ENCODE data around the gene SAMD3. TPM values are rescaled to one million over a fixed set of nuclear protein-coding genes. Genes with fewer than 3 reads are reported as not detected.

The SAMD3 gene
- total RNA-seq, 1 experiment from 2014 or later = 7.5 TPM

- DNase-seq (ENCODE audit: low read depth, low spot score) (no peak), ATAC-seq (no peak)
- Histone ChIP-seq H3K4me1 (ENCODE audit: control insufficient read depth in 1 of 2, insufficient read depth in 2 of 2, low read length in 2 of 2) (no peaks in the 10 kb centered on the region), H3K9ac (ENCODE audit: low read length) (no peak overlapping the region), H3K4me3 (replicated peaks in 1 of 2; ENCODE audit: low read depth in 1 of 2, low read length in 2 of 2) (no peak overlapping the region), H3K27me3 (ENCODE audit: insufficient read depth, low read length) (no peaks in the 10 kb centered on the region), H2AFZ (ENCODE audit: low read depth, low read length, poor library complexity, severe bottlenecking) (no peak overlapping the region), H4K20me1 (ENCODE audit: insufficient read depth) (no peaks in the 10 kb centered on the region), H3K4me2 (ENCODE audit: low read length) (no peak overlapping the region), H3K36me3 (ENCODE audit: control insufficient read depth in 1 of 2, insufficient read depth in 2 of 2, low read length in 2 of 2) (no peaks in the 10 kb centered on the region), H3K27ac (ENCODE audit: low read depth, low read length) (no peak overlapping the region), H3K79me2 (ENCODE audit: insufficient read depth, low read length) (no peaks in the 10 kb centered on the region), H3K9me3 (ENCODE audit: control insufficient read depth in 1 of 2, insufficient read depth in 1 of 2, low read depth in 1 of 2, low read length in 2 of 2) (no peaks in the 10 kb centered on the region), H3K9me2 (ENCODE audit: insufficient read depth) (no peaks in the 10 kb centered on the region)
- RAD21 ChIA-PET (ENCODE audit: low non-redundant PET in 1 of 2, low total read pairs in 2 of 2, uncharacterized antibody in 2 of 2, unreplicated experiment in 2 of 2) = no interaction called here
- POLR2A ChIA-PET = no interaction called here
- CTCF ChIA-PET = no interaction called here
- intact Hi-C loops (cut with micrococcal nuclease) = no loop called here
- TF ChIP-seq ZFX (IDR thresholded peaks at IDR 0.05) = no peak
- TF ChIP-seq, protein P1, sequence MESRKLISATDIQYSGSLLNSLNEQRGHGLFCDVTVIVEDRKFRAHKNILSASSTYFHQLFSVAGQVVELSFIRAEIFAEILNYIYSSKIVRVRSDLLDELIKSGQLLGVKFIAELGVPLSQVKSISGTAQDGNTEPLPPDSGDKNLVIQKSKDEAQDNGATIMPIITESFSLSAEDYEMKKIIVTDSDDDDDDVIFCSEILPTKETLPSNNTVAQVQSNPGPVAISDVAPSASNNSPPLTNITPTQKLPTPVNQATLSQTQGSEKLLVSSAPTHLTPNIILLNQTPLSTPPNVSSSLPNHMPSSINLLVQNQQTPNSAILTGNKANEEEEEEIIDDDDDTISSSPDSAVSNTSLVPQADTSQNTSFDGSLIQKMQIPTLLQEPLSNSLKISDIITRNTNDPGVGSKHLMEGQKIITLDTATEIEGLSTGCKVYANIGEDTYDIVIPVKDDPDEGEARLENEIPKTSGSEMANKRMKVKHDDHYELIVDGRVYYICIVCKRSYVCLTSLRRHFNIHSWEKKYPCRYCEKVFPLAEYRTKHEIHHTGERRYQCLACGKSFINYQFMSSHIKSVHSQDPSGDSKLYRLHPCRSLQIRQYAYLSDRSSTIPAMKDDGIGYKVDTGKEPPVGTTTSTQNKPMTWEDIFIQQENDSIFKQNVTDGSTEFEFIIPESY (IDR thresholded peaks at IDR 0.05; ENCODE audit: extremely low read depth, insufficient replicate concordance, low read length) = no peak
- TF ChIP-seq, protein P2, sequence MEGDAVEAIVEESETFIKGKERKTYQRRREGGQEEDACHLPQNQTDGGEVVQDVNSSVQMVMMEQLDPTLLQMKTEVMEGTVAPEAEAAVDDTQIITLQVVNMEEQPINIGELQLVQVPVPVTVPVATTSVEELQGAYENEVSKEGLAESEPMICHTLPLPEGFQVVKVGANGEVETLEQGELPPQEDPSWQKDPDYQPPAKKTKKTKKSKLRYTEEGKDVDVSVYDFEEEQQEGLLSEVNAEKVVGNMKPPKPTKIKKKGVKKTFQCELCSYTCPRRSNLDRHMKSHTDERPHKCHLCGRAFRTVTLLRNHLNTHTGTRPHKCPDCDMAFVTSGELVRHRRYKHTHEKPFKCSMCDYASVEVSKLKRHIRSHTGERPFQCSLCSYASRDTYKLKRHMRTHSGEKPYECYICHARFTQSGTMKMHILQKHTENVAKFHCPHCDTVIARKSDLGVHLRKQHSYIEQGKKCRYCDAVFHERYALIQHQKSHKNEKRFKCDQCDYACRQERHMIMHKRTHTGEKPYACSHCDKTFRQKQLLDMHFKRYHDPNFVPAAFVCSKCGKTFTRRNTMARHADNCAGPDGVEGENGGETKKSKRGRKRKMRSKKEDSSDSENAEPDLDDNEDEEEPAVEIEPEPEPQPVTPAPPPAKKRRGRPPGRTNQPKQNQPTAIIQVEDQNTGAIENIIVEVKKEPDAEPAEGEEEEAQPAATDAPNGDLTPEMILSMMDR (IDR thresholded peaks at IDR 0.05 in 2 of 3, conservative IDR thresholded peaks at IDR 0.05 in 1 of 3; ENCODE audit: borderline replicate concordance in 1 of 3, insufficient read depth in 1 of 3, low read depth in 2 of 3, low read length in 2 of 3) = no peak
- TF ChIP-seq RAD21 (IDR thresholded peaks at IDR 0.05; ENCODE audit: low read depth) = no peak
- TF ChIP-seq EGR1 (IDR thresholded peaks at IDR 0.05; ENCODE audit: low read depth) = no peak
- TF ChIP-seq ATF3 (IDR thresholded peaks at IDR 0.05) = no peak
- TF ChIP-seq SIN3A (IDR thresholded peaks at IDR 0.05; ENCODE audit: low read depth) = no peak
- no peak for TF ChIP-seq FOSL1 (IDR thresholded peaks at IDR 0.05; ENCODE audit: low read depth)
- no peak for TF ChIP-seq EZH2phosphoT487 (IDR thresholded peaks at IDR 0.05; ENCODE audit: borderline replicate concordance)
- TF ChIP-seq ZNF274 (IDR thresholded peaks at IDR 0.05; ENCODE audit: low read depth, low read length) = no peak
- no TSS peak for BruUV-seq (replicated peaks)
These were observed 62.8 kb downstream of the SAMD3 start for GRCh38 chr6:130159956-130160355.

All from HCT116 (cell line).